GF-D8 (cell line): ENCODE results near the gene CTNNA2.

Source experiments
- DNase-seq: peaks from one replicate; lab custom pipeline; 2025; lab: John Stamatoyannopoulos, UW

CTNNA2 gene

DNA sequence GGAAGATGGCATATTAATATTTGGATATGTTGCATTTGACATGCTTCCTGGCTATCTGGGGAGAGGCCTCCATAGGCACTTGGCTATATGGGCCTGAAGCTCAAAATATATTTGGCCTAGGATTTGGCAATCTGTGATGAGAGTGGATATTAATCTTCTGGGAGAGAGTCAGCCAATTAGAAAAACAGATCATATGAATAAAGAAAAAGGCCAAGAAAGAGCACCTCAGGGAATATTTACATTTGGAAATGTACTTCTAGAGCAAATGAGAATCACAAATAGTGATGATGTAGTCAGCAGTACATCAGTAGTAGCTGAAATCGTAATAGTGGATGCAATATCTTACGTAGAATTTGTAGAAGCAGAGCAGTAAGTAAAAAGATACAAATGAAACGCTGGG is 277.0 kb downstream of the CTNNA2 start:
- no peak for DNase-seq

DNA sequence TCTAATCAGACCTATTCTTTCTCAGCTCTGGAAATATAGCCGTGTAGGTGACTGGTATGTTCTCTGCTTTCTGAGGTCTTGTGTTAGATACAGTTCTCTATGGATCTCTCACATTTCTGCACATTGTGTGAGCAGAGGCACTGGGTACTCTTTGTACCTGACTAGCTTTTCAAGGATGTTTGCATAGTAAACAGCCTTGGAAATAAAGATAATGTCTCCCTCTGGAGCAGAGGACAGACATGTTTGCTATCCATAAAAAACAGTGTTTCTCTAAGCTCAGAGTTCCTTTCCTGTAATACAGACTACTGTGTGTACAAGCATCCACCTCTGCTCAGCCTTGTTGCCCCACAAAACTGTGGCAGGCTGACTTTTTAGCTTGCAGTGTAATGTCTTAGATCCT is 279.2 kb downstream of the CTNNA2 start:
- DNase-seq, result no peak

DNA sequence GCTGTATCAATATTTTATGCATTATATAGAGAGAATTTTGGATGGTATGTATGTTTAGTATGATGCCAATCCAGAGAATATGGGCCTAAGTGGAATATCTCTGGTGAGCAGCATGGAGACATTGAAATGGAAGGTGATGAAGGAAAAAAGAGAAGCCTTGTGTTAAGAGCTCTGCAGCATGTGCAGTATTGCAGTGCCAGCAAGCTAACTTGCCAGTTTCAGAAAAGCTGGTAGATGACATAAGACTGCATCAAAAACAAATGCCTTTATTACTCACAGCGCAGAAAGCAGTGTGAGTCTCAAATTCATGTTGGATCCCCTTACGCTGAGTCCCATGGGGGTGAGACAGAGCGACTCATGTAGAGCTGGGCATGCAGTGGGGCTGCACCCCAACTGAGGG is 280.2 kb downstream of the CTNNA2 start:
- DNase-seq, result no peak

DNA sequence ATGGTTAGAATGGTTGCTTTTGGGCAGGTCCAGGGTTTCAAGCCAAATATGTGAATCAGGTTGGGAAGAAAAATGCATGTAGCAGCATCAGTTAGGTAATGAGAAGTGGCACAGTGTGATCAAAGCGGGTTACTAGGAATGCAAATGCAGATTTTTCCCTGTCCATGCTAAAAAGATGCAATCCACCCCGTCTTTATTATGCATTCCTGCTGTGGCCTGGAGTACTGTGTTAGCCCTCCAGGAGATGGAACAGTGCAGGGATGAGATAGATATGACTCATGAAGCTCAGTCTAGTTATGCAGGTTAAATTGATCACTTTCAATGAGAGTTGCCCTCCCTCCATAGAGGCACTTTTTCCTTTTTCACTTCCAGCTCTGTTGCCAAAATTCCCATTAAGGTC is 283.8 kb downstream of the CTNNA2 start:
- DNase-seq, result no peak

DNA sequence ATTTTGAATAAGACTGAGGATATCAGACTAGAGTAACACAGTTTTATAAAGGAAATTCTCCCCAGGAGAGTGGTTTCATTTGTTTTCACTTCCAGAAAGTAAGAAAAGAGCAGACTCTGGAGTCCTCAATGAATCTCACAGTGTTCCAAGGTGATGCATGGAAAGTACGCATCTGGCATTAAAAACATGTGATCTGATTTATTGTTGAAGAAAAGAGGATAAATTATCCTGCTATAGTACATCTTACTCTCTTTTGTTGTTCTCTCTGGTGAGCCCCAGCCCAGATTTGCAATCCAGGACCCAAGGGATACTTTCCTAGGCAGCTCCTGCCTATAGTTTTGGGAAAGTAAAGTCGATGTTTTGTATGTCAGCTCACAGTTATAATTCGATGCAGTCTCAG is 285.9 kb downstream of the CTNNA2 start:
- no peak for DNase-seq

DNA sequence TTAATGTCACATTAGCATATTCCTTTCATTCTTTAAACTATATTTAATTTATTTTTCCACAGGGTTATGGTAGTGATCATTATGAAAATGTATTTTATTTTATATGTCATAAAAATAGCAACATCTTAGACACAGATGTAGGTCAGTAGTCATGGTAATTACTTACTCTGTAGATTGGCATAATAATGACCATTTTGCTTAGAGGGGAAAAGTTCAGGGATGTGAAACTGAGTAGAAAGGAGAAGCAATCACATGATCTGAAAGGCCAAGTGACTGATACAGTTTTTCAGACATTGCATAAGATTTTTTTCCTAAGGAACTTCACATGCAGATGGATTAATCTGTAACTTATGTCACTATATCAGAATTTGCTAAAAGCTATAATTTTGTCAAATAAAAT is 286.9 kb downstream of the CTNNA2 start:
- DNase-seq, result no peak

DNA sequence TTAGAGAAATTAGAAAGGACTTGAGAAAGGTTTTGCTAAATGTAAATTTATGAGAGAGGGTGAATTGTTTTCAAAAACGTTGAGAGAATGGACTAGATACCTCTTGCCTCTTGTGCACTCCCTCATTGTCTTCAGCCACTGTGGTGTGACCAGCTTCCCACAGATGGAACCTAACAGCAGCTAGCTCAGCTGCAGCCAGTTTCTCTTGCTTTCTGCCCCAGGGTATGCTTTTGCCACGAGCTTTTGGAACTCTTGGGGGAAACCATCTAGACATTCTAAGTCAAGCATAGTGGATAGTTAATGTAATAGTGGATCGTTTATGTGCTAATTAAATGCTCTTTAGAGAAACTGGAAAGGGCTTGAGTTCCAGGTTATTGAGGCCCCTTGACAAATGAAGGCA is 288.2 kb downstream of the CTNNA2 start:
- no peak for DNase-seq

DNA sequence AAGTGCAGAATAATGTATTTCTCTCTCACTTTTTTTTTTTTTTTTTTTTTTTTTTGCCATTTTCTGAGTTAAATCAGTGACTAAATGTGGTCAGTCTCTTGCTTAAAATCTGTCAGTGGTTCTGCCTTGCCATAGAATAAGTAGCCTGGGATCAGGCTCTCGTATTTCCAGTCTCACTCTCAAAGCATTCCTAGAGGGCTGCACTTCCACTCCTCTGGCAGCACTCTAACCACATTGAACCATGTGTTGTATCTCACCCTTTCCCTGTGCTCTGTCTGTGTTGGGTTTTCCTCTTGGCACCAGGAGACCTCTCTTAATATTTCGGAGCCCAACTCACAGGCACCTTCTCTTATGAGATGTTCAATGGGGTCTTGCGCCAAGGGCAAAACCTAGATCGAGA is 304.4 kb downstream of the CTNNA2 start:
- DNase-seq, result no peak

DNA sequence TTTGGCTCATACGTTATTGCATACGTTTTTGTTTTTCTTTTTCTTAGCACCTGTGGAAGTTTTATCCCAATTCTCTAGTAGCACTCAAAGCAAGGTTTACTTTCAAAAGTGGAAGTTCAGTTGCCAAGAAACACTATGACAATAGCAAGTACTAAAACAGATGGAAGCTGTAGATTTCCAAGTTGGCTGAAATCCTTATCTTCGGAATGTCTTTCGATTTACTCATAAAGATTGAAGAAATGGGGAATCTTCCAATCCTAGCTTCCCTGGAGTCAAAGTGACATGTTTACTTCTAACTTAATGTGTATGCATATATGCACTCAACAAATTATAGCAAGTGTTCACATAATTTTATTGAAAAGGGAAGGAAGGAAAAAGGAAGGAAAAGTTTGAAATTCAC is 307.4 kb downstream of the CTNNA2 start:
- no peak for DNase-seq

DNA sequence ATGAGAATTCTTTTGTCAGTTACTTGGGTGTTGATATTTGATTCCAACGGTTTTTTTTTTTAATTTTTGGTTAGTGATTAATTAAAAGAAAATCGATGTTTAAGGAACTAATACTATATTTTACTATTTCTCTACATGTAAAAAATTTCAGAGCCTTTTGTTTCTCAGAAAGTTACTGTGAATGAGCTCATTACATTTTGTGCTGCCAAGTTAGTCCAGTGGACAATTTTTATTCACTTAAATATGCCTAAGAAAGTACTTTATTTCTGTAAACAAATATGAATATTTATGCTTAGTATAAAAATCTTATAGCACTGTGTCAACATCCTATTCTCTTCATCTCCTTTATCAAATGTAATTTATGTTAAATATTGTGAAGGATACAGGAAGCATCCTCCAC is 309.3 kb downstream of the CTNNA2 start:
- DNase-seq, result no peak

DNA sequence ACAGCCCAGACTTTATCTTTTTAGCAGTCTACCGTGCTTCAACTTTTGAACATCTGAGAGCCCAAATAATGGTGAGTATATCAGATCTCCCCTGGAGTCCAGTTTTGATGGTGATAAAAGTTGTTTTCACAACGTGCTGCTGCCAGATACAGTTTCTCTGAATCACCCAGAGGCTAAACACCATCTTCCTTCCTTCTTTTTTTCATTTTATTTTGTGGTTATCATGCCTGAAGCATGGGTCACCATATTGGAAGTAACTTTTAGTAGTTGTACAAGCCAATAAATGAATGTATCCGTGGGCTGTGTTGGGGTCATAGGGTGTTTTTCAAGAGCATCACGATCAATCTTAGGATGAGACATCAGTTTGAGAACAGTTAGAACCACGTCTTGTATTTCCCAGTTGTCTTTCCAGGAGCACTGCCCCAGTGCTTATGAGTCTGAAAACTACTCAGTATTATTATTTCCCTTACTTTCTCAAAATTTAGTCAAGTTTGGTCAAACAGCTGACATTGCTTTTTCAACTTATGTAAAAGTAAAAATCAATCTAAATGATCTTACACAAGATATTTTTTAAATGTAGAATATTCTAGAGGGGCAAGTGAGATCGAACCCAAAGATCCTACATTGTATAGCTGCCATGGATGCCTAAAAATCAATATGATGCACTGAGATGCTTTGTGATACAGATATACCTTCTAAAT is 311.4 kb downstream of the CTNNA2 start:
- no peak for DNase-seq

DNA sequence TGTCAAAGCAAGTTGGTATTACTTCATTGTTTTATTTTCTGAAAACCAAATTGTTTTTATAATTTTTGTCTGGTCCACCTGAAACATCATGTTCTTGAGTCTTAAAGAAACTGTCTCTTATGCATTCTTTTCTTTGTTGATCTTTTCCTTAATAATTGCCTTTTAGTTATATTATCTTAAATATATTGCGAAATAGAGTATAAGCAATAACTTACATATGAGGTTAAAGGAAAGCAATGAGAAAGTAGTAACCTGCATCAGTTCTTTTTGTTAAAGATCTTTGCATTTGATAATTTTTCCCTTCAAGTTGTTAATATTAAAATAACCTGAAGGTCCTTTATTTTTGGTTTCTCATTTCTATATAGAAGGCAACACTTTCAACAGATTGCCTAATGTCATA is 315.0 kb downstream of the CTNNA2 start:
- DNase-seq, result no peak

DNA sequence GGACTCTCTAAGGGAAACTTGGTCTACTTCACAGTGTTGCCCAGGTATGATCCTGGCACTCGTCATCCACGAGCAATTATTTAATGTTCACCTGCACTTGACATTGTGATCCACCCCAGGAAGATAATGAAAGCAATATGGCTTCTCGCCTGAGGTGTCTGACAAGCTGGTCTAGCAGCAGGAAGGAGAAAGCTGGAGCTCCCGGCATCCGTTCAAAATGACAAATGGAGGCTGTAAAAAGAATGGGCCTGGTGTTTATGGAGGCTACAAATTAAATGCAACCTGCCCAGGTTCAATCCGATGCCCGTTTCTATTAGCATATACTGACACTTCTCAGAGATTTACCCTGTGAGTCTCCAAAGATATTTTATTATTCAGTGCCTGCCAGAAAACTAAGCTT is 317.6 kb downstream of the CTNNA2 start:
- DNase-seq, result no peak

DNA sequence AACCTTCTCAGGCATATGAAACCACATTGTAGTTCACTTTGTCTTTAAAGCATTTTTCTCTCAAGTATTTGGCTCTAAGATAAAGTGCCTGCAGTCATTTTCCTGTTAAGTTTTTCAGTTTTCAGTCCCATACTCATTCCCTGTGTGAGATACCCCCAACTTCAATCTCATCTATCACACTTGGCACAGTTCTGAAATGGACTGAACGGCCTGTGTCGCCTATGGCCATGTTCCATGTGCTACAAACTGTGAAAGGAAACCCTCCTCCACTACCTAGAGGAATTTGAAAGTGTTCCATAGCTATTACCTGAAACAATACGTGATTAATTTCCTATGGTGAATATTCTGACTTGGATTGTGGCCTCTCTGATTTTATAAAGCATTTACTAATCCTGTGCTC is 319.1 kb downstream of the CTNNA2 start:
- no peak for DNase-seq

DNA sequence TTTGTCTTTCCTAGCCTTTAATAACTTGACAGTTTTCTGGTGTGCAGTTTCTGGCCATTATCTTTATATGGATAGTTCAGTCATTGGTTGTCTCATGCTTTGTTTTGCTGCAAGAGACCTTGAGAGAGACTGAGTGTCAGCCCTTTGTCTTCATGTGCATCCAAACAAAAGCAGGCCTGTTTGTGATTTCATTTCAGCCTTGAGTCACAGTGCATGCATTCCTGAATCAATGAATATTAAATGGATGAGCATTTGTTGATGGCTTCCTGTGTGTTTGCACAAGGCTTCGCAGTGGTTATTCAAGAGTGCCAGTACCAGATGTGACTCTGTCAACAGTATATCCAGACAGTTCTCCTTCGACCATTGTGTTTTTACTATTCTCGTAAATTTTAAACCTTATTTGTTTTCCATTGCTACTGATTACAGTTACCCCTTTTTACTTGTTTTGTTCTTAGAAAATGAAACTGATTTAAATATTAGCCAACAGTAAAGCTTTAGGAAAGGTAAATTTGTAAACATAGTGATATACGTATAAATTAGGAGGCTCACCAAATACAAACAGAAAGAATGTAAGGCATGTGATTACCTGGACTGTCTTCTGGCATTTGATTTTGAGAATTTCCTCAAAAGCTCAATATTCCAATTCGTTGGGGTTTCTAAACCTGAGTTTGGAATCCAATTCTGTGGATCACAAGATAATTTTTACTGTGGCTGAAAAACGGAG is 319.8 kb downstream of the CTNNA2 start:
- no peak for DNase-seq

DNA sequence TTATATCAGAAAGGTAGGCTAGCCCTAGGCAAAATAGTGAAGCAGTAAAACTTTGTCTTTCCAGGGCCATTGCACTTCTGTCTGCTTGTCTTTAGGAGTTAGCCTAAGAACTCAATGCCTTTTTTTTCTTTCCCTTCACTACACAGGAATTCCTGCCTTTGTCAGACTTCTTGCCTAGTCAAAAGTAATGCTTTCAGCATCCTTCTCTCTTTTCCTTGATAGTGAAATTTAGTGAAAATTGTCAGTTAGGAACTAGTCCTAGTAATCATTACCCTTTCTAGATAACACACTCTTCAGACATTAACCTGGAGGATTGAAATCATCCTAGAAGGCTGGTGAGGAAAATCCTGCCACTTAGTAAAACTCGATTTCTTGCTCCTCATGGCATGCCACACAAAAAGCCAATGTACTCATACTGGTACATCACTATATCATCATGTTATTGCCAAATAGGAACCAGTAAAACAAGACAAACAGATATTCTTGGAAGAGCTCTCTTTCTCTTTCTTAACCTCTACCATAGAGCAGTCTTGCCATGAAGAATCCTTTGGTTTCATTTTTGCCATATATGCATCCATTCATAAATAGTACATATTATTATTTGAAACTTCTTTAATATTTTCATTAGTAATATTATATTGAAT is 320.5 kb downstream of the CTNNA2 start:
- DNase-seq, result no peak

DNA sequence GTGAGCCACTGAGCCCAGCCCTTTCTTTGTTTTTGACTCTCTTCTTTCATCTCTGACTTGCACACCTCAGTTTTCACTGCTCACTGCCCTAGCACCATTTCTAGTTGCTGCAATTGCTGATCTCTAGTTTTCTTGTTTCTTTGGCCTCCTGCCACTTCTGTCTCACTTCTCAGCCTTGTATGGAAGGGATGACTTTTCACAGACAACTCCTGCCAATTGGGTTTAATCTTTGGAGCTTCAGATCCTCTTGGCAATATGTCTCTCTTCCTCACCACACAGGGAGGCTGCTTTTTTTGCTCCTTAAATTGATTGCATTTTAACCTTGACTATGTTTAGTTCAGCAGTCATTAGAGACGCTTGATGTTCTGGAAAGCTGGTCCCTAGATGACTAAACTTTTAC is 323.1 kb downstream of the CTNNA2 start:
- no peak for DNase-seq

DNA sequence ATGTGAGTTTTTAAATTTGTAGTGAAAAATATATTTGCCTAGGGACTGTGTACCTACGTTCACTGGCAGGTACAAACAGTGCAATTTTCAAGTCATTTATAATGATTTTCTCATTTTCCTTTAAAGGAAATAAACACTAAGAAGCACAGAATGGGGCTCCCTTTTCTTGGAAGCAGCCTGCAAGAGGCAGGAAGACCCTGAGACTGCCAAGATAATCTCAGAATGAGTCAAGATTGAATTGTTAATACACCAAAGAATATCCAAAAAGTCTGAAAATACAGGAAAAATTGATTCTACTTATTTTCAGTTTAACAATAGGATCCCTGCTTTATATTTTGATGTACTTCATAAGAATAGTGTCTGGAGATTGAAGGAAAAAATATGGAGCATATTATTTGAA is 331.2 kb downstream of the CTNNA2 start:
- no peak for DNase-seq

DNA sequence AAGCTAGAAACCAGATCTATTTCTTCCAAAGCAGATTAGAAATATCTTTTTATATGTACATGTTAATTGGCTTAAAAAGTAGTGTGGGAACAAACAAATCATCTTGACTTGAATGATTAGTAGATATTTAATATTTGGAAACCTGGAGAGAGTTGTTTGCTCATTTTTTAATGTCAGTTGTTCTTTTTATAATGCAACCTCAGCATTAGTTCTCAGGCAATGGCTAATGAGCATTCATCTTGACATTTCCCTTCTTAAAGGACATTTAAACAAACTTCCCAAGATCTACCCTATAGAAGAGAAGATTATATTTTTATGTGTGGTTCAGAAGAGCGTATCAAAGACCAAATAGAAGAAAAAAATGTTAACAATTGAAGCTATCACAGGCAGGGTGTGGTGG is 334.0 kb downstream of the CTNNA2 start:
- no peak for DNase-seq

DNA sequence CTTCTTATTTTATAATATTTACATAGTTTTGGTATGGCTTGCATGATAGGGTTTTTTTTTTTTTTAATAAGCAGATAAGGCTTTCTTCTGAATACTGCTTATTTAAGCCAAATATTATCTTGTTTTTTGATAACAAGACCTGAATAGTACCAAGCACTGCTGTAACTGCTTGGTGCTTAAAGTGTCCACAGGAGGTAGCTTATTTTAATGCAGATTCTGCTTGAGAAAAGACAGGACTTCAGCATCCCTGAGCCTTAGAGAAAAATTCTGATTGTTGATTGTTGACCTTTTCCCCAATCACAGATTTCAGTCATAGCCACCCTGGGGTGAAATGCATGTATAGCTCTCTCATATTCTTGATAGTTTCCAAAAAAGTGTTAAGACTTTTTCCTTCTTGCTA is 336.4 kb downstream of the CTNNA2 start:
- DNase-seq, result no peak

DNA sequence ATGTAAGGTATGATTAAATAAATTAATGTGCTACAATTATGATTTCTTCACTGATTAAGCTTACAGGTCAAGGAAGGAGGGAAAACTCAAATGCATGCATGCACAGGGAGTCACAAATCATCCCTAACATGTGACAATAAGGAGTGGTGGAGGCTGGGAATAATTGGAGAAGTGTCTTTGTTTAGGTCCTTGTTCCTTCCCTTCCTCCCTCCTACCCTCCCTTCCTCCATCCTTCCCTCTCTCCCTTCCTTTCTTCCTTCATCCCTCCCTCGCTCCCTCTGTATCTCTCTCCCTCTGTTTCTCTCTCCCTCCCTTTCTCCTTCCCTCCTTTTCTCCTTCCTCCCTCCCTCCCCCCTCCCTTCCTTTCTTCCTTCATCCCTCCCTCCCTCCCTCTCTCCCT is 337.1 kb downstream of the CTNNA2 start:
- DNase-seq, result no peak

DNA sequence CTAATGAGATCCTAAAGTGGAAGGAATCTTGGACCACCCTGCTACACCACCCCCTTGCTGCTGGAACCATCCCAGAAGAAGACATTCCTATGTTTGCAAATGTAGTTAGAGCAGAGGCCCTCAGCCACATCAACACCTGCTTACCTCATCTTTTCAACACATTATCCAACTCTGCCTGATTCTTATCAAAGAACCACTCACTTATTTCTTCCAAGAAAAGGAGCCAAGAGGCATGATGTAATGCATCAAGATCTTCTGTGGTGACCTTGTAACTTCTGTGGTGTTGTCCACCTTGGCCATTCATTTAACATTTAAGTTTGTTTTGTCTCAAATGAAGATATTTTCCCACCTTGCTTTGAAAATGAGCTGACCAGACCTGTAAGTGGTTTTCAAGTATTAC is 338.1 kb downstream of the CTNNA2 start:
- no peak for DNase-seq

DNA sequence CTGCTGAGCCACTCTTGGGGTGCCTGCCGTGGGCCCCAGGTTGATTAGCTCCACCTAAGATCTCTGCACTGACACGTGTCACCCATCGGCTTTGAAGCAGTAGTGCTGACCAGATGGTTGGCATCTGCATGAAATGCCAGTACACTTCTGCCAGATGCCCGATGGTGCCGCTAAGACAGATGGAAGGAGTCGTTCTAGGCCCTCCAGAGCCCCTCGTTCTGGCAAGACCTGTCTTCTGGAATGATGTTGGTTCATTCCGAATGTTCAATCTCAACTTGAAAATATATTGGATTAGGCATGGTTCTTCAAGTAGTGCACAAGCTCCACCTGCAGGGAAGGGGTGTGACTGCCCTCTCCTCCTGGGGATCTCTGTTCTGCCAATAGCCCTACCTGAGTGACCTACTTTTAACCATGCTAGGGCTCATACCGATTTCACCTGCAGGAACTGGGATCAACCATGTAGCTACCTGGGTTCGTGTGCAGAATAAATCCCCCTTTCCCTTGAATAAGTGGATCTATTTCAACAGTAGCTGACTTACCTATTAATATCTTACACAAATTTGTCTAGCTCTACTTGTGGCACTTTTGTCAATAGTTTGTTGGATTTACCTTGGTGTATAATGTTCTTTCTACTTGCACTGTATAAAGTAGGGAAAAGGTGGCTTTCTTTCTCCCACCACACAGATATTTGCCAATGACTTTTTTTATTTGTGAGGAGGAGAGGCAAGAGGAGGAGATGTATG is 342.6 kb downstream of the CTNNA2 start:
- no peak for DNase-seq
